ENCODE measurements around the gene FRZB.

The FRZB gene

GRCh38 chr2:182855376-182855775 lies 11.1 kb downstream of the FRZB start:
- no peak for TF ChIP-seq CTCF (IDR thresholded peaks at IDR 0.05; ENCODE audit: insufficient read depth, low read length, missing control alignments)
- DNase-seq (ENCODE audit: low read depth, low spot score): no peak
- no peak overlapping the region for H3K4me3 ChIP-seq (ENCODE audit: low read depth, low read length)
- POLR2A ChIA-PET: no interaction called here
- CTCF ChIA-PET: no interaction called here

GRCh38 chr2:182854375-182855105 lies 11.9 kb downstream of the FRZB start:
- ChIA-PET CTCF (no interaction called here), POLR2A (no interaction called here)
- no peak overlapping the region for H3K4me3 ChIP-seq (ENCODE audit: low read depth, low read length)
- no peak for TF ChIP-seq CTCF (IDR thresholded peaks at IDR 0.05; ENCODE audit: insufficient read depth, low read length, missing control alignments)
- DNase-seq (ENCODE audit: low read depth, low spot score): no peak

- H3K4me3 ChIP-seq (ENCODE audit: low read depth, low read length): no peak overlapping the region
- no peak for DNase-seq (ENCODE audit: low read depth, low spot score)
- CTCF ChIA-PET: no interaction called here
- TF ChIP-seq CTCF (IDR thresholded peaks at IDR 0.05; ENCODE audit: insufficient read depth, low read length, missing control alignments): no peak
- POLR2A ChIA-PET: no interaction called here
These were observed 13.6 kb downstream of the FRZB start for GRCh38 chr2:182852801-182853200.

- ChIA-PET CTCF (no interaction called here), POLR2A (no interaction called here)
- H3K4me3 ChIP-seq (ENCODE audit: low read depth, low read length): no peak overlapping the region
- no peak for DNase-seq (ENCODE audit: low read depth, low spot score)
- no peak for TF ChIP-seq CTCF (IDR thresholded peaks at IDR 0.05; ENCODE audit: insufficient read depth, low read length, missing control alignments)
These were observed 14.3 kb downstream of the FRZB start for GRCh38 chr2:182852090-182852489.

GRCh38 chr2:182845794-182846417 lies 20.5 kb downstream of the FRZB start:
- CTCF ChIA-PET: no interaction called here
- no peak for TF ChIP-seq CTCF (IDR thresholded peaks at IDR 0.05; ENCODE audit: insufficient read depth, low read length, missing control alignments)
- POLR2A ChIA-PET: no interaction called here
- no peak overlapping the region for H3K4me3 ChIP-seq (ENCODE audit: low read depth, low read length)
- no peak for DNase-seq (ENCODE audit: low read depth, low spot score)

- POLR2A ChIA-PET: no interaction called here
- no peak for DNase-seq (ENCODE audit: low read depth, low spot score)
- CTCF ChIA-PET: no interaction called here
- no peak for TF ChIP-seq CTCF (IDR thresholded peaks at IDR 0.05; ENCODE audit: insufficient read depth, low read length, missing control alignments)
- no peak overlapping the region for H3K4me3 ChIP-seq (ENCODE audit: low read depth, low read length)
These were observed 30.0 kb downstream of the FRZB start for GRCh38 chr2:182836451-182836850.
